ENCODE data around the gene BZW1.

BZW1 gene

GRCh38 chr2:200862532-200863000, 50.9 kb downstream of the BZW1 start:
- peak; percentile 37 for DNase-seq (ENCODE audit: low read depth)
- H3K4me3 ChIP-seq (ENCODE audit: low read depth, low read length): peak overlapping the region; percentile 79

GRCh38 chr2:200863782-200864175, 52.1 kb downstream of the BZW1 start:
- peak overlapping the region; percentile 79 for H3K4me3 ChIP-seq (ENCODE audit: low read depth, low read length)
- DNase-seq (ENCODE audit: low read depth): no peak

GRCh38 chr2:200864176-200865034, 52.7 kb downstream of the BZW1 start, which contains the start of gene CLK1:
TSS of gene CLK1 (minus strand) at chr2:200864658. CDS start at chr2:200861862, 2,796 bp downstream.
- peak within 1 kb of the TSS; percentile 79 for H3K4me3 ChIP-seq (ENCODE audit: low read depth, low read length)
- peak; percentile 78 for DNase-seq (ENCODE audit: low read depth)

GRCh38 chr2:200869014-200869413, 57.3 kb downstream of the BZW1 start:
- H3K4me3 ChIP-seq (ENCODE audit: low read depth, low read length): no peak overlapping the region
- no peak for DNase-seq (ENCODE audit: low read depth)

GRCh38 chr2:200871151-200871550, 59.4 kb downstream of the BZW1 start:
- no peak for DNase-seq (ENCODE audit: low read depth)
- no peak overlapping the region for H3K4me3 ChIP-seq (ENCODE audit: low read depth, low read length)

- H3K4me3 ChIP-seq (ENCODE audit: low read depth, low read length): no peak overlapping the region
- no peak for DNase-seq (ENCODE audit: low read depth)
These were observed 61.9 kb downstream of the BZW1 start for GRCh38 chr2:200873560-200873959.

All from skeletal muscle cell (primary cell).